Measurements from ENCODE around the gene MEGF6.

- no peak for TF ChIP-seq CTCF (IDR thresholded peaks at IDR 0.05; ENCODE audit: poor library complexity)
- no peak for TF ChIP-seq EZH2 (IDR thresholded peaks at IDR 0.05; ENCODE audit: borderline replicate concordance)
- TF ChIP-seq EZH2phosphoT487 (IDR thresholded peaks at IDR 0.05; ENCODE audit: low read depth, severe bottlenecking, unreplicated experiment) = no peak
Measured at GRCh38 chr1:3599816-3600215, 11.5 kb downstream of the MEGF6 start.

Measured in hepatocyte (in vitro differentiated cells).